GM08714 (cell line): Measurements from ENCODE around the gene LRPAP1.

ENCODE experiments used
- H3K4me3 ChIP-seq: fragments of 200-500 bp; sonication (Bioruptor generic); 2 replicates; pipeline ENCODE4 v1.5.1; 2014; ENCODE audit warnings: mild to moderate bottlenecking, low read length, inconsistent platforms
- ZNF274 ChIP-seq: IDR thresholded peaks from 2 replicates; pipeline ENCODE4 v1.6.1; 2012; ENCODE audit warnings: mild to moderate bottlenecking, low read depth, low read length

Gene LRPAP1

GRCh38 chr4:3479358-3480101, 52.7 kb downstream of the LRPAP1 start:
- TF ChIP-seq ZNF274, result no peak
- no peak overlapping the region for H3K4me3 ChIP-seq

DNA sequence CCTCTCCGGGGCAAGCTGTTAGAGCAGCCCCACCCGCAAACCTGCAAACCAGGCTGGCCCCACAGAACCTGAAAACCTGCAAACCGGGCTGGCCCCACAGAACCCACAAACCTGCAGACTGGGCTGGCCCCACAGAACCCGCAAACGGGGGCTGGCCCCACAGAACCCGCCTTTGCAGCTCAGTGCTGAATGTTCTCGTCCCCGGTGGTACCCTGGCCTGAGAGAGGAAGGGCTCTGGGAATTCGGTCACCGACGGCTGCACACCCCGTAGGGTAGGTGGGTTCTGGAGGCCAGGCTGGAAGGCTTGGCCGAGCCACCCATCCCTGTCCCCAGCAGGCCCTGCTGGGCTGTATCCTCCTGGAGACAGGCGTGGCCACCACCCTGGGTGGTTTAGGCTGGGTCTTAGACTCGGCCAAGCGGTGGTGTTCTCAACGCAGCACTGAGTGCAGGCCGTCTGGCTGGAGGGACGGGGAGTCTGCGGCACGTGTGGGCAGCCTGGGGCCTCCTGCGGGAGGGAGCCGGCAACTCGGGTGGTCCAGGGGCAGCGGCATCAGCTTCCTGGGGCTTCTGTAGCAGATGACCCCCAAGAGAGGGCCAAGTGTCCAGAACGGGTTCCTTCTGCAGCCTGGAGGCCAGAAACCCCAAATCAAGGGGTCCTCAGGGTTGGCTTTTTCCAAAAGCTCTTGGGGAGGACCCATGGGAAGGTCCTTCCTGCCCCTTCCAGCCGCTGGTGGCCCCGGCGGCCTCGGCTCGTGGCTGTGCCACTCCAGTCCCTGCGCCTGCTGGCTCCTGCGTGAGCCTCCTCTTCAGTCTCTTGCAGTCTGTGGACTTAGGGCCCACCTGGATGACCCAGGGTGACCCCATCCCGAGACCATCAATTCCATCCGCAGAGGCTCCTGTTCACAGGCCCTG, 53.5 kb downstream of the LRPAP1 start:
- no peak overlapping the region for H3K4me3 ChIP-seq
- no peak for TF ChIP-seq ZNF274

DNA sequence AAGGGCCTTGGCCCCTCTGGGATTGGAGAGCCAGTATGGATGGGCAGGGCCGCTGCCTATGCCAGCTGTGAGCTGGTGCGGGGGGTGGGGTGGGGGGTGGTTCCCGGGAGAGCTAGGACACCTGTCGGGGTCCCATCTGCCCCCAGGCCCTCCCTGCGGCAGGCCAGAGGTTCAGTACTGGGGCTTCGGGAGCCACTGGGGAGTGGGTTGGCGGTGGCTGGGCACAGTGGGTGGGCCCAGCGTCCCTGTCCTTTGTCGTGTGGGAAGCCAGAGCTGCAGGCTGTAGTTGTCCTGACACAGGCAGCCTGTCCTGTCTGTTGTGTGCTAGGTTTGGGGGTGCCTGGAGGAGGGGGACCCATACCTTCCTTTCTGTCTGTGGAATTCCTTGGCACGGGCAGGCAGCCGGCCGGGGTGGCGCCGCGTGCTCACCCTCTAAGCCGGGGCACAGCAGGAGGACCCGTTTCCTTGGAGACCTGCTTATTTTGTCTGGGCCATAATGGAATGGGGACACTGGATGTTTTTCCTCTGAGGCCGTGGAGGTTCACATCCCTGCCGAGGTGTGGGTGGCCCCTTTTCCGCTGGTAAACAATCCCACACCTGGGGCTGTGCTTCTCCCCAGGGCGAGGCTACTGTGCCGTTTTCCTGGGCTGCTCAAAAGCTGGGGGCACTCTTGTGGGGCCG, 54.3 kb downstream of the LRPAP1 start:
- TF ChIP-seq ZNF274, result no peak
- H3K4me3 ChIP-seq, result no peak overlapping the region

DNA sequence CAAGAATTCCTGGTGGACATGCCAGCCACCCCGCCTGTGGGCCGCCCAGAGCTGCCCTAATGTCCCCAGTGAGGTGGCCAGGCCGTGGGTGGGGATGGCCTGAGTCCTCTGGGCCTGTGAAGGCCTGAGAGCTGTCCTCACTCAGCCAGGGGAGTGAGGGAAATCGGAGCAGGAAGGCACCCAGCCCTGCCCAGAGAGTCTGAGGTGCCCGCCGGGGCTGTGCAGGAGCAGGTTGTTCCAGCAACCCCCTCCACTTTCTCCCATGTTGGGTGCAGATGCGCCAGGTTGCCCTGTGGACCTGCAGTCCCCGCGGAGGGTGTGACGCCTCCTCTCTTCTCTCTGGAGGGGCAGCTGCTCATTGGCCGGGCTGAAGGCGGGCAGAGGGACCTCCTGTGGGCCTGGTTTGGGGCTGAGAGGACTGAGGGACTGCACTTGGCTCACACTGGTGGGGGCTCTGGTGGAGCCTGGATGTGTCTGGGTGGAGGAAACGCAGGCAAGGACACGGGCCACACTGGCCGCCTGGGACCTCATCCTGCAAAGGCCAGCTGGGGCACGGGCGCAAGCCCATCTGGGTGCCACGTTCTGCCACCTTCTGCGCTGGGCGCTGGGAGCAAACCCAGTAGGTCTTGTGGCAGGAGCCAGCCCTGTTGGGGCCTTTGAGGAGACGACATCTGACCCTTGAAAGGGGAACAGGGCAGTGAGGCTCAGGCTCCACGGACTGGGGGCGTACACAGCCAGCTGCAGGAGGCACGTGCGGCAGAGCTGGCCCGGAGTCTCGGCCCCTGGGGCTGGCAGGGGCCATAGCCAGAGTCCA, 55.1 kb downstream of the LRPAP1 start:
- no peak for TF ChIP-seq ZNF274
- no peak overlapping the region for H3K4me3 ChIP-seq

DNA sequence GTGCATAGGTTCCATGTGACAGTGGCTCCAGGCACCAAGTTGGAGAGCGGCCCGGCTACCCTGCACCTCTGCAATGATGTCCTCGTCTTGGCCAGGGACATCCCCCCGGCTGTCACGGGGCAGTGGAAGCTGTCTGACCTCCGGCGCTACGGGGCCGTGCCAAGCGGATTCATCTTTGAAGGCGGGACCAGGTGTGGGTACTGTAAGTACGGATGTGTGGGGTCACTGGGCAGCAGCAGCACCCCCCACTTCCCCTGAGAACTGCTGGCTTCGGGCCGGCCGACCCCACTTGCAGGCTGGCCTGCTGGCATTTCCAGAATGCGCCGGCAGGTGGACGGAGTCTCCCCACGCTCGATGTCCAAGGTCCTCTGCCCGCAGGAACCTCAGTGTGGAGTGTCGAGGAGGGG, 55.9 kb downstream of the LRPAP1 start:
- no peak for TF ChIP-seq ZNF274
- no peak overlapping the region for H3K4me3 ChIP-seq

DNA sequence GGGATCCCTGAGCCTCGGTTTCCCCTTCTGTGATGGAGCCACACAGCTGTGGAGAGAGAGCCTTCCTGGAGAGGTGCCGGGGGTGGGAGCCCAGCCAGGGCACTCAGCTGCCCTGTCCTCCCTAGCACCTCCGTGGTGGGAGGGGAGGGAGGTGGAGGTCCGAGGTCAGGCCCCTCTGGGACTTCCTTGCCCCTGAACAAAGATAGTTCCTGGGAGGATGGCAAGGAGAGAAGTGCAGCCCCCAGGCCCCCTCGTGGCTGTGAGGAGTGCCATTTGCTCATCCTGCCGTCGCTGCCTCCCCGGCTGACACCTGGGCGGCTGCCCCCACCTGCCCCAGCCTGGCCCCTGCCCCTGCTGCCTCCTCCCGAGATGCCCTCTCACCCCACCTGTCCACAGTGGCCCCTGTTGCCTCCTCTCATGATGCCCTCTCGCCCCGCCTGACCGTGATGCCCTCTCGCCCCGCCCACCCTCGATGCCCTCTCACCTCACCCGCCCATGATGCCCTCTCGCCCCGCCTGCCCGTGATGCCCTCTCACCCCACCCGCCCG, 56.4 kb downstream of the LRPAP1 start:
- no peak overlapping the region for H3K4me3 ChIP-seq
- no peak for TF ChIP-seq ZNF274

DNA sequence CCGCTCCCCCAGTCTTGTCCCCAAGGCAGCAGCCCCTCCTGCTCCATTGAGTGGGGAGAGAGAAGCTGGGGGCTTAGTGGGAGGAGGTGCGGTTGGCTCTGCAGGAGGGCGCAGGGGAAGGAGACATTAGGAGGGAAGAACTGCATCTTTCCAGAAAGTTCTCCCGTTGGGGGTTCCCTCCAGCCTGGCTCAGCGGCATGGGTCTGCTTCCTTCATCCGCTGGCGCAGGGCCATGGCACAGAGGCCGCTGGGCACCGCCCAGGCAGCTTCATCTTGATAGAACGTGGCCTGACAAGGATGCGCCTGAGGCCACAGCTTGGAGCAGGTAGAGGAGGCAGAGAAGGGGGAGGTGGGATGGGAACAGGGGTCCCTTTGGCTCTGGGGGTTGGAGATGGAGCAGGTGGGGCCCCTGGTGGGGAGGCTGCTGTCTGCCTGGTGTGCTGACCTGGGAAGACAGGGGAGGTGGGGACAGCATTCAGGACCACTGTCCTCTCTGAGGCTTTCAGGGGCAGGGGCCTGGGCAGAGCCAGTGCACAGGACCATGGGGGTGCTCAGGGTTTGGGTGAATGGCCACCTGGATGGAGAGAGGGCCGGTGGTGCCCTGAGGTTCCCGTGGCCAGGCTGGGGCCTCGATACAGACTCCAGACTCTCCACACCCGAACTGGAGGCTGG, 57.0 kb downstream of the LRPAP1 start:
- no peak overlapping the region for H3K4me3 ChIP-seq
- TF ChIP-seq ZNF274, result no peak

DNA sequence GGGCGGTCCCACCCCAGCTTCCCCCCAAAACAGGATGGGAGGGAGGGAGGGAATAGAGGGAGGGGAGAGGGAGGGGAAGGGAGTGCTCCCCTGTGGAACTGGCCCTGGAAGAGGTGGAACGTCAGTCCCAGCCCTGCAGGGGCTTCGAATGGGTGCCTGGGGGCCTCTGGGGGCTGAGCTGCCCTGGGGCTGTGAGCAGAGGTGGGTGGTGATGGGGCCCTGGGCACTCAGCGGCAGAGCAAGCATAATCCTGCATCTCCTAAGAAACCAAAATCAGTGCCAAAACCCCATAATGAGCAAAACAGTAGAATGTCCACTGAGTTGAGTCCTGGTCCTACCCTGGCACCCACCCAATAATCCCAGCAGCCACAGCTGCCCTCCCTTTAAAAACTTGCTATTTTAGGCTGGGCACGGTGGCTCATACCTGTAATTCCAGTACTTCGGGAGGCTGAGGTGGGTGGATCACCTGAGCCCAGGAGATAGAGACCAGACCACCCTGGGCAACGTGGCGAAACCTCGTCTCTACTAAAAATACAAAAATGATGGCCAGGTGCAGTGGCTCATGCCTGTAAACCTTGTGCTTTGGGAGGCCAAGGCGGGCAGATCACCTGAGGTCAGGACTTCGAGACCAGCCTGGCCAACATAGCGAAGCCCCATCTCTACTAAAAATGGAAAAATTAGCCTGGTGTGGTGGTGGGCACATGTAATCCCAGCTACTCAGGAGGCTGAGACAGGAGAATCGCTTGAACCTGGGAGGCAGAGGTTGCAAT, 58.0 kb downstream of the LRPAP1 start:
- no peak overlapping the region for H3K4me3 ChIP-seq
- TF ChIP-seq ZNF274, result no peak

- TF ChIP-seq ZNF274, result no peak
Observed at GRCh38 chr4:3473181-3473950, 58.9 kb downstream of the LRPAP1 start.

GRCh38 chr4:3472411-3473141, 59.6 kb downstream of the LRPAP1 start:
- no peak for TF ChIP-seq ZNF274
- H3K4me3 ChIP-seq, result no peak overlapping the region

More at GRCh38 chr4:3473181-3473950, 58.9 kb downstream of the LRPAP1 start:
- H3K4me3 ChIP-seq, result no peak overlapping the region

DNA sequence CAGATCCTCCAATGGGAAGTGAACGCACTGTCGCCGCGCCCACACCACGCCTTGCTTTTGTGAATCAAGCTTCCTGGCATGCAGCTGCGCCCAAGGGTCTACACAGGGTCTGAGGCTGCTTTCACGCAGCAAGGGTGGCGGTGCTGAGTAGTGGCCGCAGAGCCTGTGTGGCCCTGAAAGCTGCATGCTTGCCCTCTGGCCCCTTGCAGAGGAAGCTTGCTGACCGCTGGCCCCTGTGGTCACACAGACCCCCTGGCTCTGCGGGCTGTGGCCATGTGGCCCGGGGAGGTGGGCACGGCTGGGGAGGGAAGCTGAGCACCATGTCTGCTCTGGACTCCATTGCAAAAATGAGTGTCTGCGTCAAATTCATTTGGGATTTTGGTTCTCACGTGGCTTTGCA, 60.3 kb downstream of the LRPAP1 start:
- no peak for TF ChIP-seq ZNF274
- no peak overlapping the region for H3K4me3 ChIP-seq
